H1 (cell line): ENCODE measurements around the gene DISC1. TPM values are rescaled to one million over a fixed set of nuclear protein-coding genes. Genes with fewer than 3 reads are reported as not detected.

Experiments used
- CTCF ChIA-PET: fragments of 300-600 bp; sonication (Branson Sonifier 250); formaldehyde crosslinking; loops from one replicate; lab custom pipeline; 2021; ENCODE audit not compliant: partially characterized antibody; lab: Charles Lee
- POLR2A ChIA-PET: fragments of 300-600 bp; sonication (Branson Sonifier 250); formaldehyde crosslinking; loops from one replicate; lab custom pipeline; 2021; ENCODE audit warnings: inconsistent platforms; ENCODE audit not compliant: partially characterized antibody; lab: Charles Lee
- DNase-seq, 2 experiments: peaks; one replicate each; pipeline versions ENCODE4 v3.0.0 to v3.0.0-alpha.2; 2010 to 2022; ENCODE audit warnings: low spot score in 2 of 2, low read depth in 1 of 2, mixed read lengths in 1 of 2
- FAIRE-seq: peaks from 2 replicates; lab custom pipeline; 2011; peaks lifted over from hg19 to GRCh38; lab: Jason Lieb, UNC
- H2AFZ ChIP-seq: 2 replicates; pipeline ENCODE4 v1.8.1; 2012; ENCODE audit warnings: low read length, inconsistent platforms
- H2AK5ac ChIP-seq: 2 replicates; pipeline ENCODE4 v1.6.1; 2013; ENCODE audit warnings: low read depth, low read length
- H2BK120ac ChIP-seq: replicated peaks from 2 replicates; pipeline ENCODE3; 2013; ENCODE audit warnings: low read depth, low read length, inconsistent platforms
- H2BK12ac ChIP-seq: 2 replicates; pipeline ENCODE4 v1.6.1; 2013; ENCODE audit warnings: low read depth, low read length
- H2BK15ac ChIP-seq: 2 replicates; pipeline ENCODE4 v1.6.1; 2013; ENCODE audit warnings: low read length
- H2BK20ac ChIP-seq: 2 replicates; pipeline ENCODE4 v1.6.1; 2013; ENCODE audit warnings: low read length
- H2BK5ac ChIP-seq: 2 replicates; pipeline ENCODE4 v1.6.1; 2013; ENCODE audit warnings: low read depth, low read length
- H3K14ac ChIP-seq: 2 replicates; pipeline ENCODE4 v1.6.1; 2013; ENCODE audit warnings: inconsistent platforms; ENCODE audit not compliant: insufficient read length
- H3K18ac ChIP-seq: 2 replicates; pipeline ENCODE4 v1.6.1; 2013; ENCODE audit warnings: low read length; ENCODE audit errors: extremely low read depth
- H3K23ac ChIP-seq: 2 replicates; pipeline ENCODE4 v1.6.1; 2013; ENCODE audit warnings: inconsistent platforms; ENCODE audit not compliant: insufficient read length
- H3K23me2 ChIP-seq: 2 replicates; pipeline ENCODE4 v1.6.1; 2013; ENCODE audit warnings: low read depth, low read length
- H3K27ac ChIP-seq: 2 replicates; pipeline ENCODE4 v1.6.1; 2011; ENCODE audit warnings: low read depth, low read length, inconsistent platforms
- H3K27me3 ChIP-seq, 4 experiments: replicated peaks in 1 of 4; 1 replicate in 1 of 4; 2 replicates in 3 of 4; pipeline versions ENCODE4 v1.6.1 to v1.8.1; 2011 to 2013; ENCODE audit warnings: low read length in 3 of 4, mild to moderate bottlenecking in 3 of 4, inconsistent platforms in 2 of 4, mixed read lengths in 2 of 4, moderate library complexity in 1 of 4; ENCODE audit not compliant: control insufficient read depth in 3 of 4, insufficient read depth in 3 of 4; ENCODE audit errors: extremely low read depth in 1 of 4
- H3K36me3 ChIP-seq, 4 experiments: 2 replicates each; pipeline versions ENCODE4 v1.6.1 to v1.8.1; 2011 to 2013; ENCODE audit warnings: mild to moderate bottlenecking in 4 of 4, low read length in 3 of 4, moderate library complexity in 2 of 4, control low read depth in 1 of 4, inconsistent platforms in 1 of 4; ENCODE audit not compliant: insufficient read depth in 4 of 4, control insufficient read depth in 2 of 4
- H3K4ac ChIP-seq: replicated peaks from 2 replicates; pipeline ENCODE3; 2013; ENCODE audit warnings: low read length, low read depth, mixed read lengths, inconsistent platforms; ENCODE audit not compliant: insufficient read length
- H3K4me1 ChIP-seq, 4 experiments: replicated peaks in 1 of 4; 1 replicate in 1 of 4; 2 replicates in 3 of 4; pipeline versions ENCODE4 v1.6.1 to v1.8.1; 2011 to 2013; ENCODE audit warnings: low read length in 3 of 4, inconsistent platforms in 2 of 4, mixed read lengths in 1 of 4; ENCODE audit not compliant: insufficient read depth in 4 of 4, control insufficient read depth in 3 of 4
- H3K4me2 ChIP-seq, 2 experiments: 2 replicates each; pipeline versions ENCODE4 v1.6.1 to v1.8.1; 2011 to 2013; ENCODE audit warnings: low read depth in 2 of 2, low read length in 2 of 2, control low read depth in 1 of 2, inconsistent platforms in 1 of 2, mild to moderate bottlenecking in 1 of 2; ENCODE audit not compliant: insufficient read depth in 1 of 2
- H3K4me3 ChIP-seq, 4 experiments: fragments of 200-600, 300-600 bp in 1 of 4; sonication (generic), shearing (Covaris generic), sonication (Bioruptor Twin) in 1 of 4; 2 replicates each; pipeline versions ENCODE4 v1.5.1 to v1.8.1; 2011 to 2016; ENCODE audit warnings: low read length in 4 of 4, low read depth in 3 of 4, control low read depth in 2 of 4, inconsistent platforms in 2 of 4, mild to moderate bottlenecking in 2 of 4, mixed read lengths in 1 of 4, moderate library complexity in 1 of 4; ENCODE audit not compliant: insufficient read depth in 2 of 4; ENCODE audit errors: extremely low read depth in 1 of 4
- H3K56ac ChIP-seq: replicated peaks from 2 replicates; pipeline ENCODE3; 2013; ENCODE audit warnings: low read depth, mild to moderate bottlenecking, mixed read lengths, low read length, inconsistent platforms; ENCODE audit not compliant: insufficient read length
- H3K79me1 ChIP-seq: 2 replicates; pipeline ENCODE4 v1.6.1; 2013; ENCODE audit warnings: low read depth, low read length, control low read depth
- H3K79me2 ChIP-seq, 2 experiments: 2 replicates each; pipeline versions ENCODE4 v1.6.1 to v1.8.1; 2012 to 2013; ENCODE audit warnings: low read length in 2 of 2, mild to moderate bottlenecking in 2 of 2, inconsistent platforms in 1 of 2; ENCODE audit not compliant: insufficient read depth in 2 of 2, control insufficient read depth in 1 of 2
- H3K9ac ChIP-seq, 4 experiments: replicated peaks in 1 of 4; 1 replicate in 1 of 4; 2 replicates in 3 of 4; pipeline versions ENCODE4 v1.6.1 to v1.8.1; 2011 to 2013; ENCODE audit warnings: low read depth in 3 of 4, low read length in 3 of 4, control low read depth in 2 of 4, mild to moderate bottlenecking in 2 of 4, moderate library complexity in 2 of 4, inconsistent platforms in 1 of 4; ENCODE audit errors: extremely low read depth in 1 of 4
- H3K9me3 ChIP-seq, 2 experiments: 2 replicates each; pipeline versions ENCODE4 v1.6.1 to v1.8.1; 2012 to 2013; ENCODE audit warnings: mild to moderate bottlenecking in 2 of 2, moderate library complexity in 2 of 2, control low read depth in 1 of 2, inconsistent platforms in 1 of 2, low read depth in 1 of 2, low read length in 1 of 2, mixed read lengths in 1 of 2; ENCODE audit not compliant: insufficient read depth in 2 of 2
- H4K20me1 ChIP-seq, 2 experiments: replicated peaks in 1 of 2; 2 replicates each; pipeline versions ENCODE3 to v1.8.1; 2011 to 2013; ENCODE audit warnings: inconsistent platforms in 2 of 2, low read length in 2 of 2, mild to moderate bottlenecking in 1 of 2; ENCODE audit not compliant: insufficient read depth in 2 of 2, control insufficient read depth in 1 of 2
- H4K5ac ChIP-seq: 2 replicates; pipeline ENCODE4 v1.6.1; 2013; ENCODE audit warnings: low read length, low read depth, mixed read lengths, inconsistent platforms; ENCODE audit not compliant: insufficient read length
- H4K8ac ChIP-seq: 2 replicates; pipeline ENCODE4 v1.8.0; 2013; ENCODE audit warnings: mild to moderate bottlenecking, moderate library complexity, low read length, inconsistent platforms; ENCODE audit not compliant: insufficient read depth; ENCODE audit errors: extremely low read depth
- H4K91ac ChIP-seq: replicated peaks from 2 replicates; pipeline ENCODE3; 2013; ENCODE audit warnings: low read length, mixed read lengths, inconsistent platforms; ENCODE audit not compliant: insufficient read length
- ATF3 ChIP-seq: IDR thresholded peaks from 2 replicates; pipeline ENCODE4 v1.6.1; 2011; ENCODE audit warnings: low read depth, mild to moderate bottlenecking, low read length; ENCODE audit not compliant: insufficient read depth
- BRCA1 ChIP-seq: IDR thresholded peaks from 2 replicates; pipeline ENCODE4 v1.6.1; 2012; ENCODE audit warnings: low read depth, low read length, improper control_type of control experiment
- EZH2 ChIP-seq: fragments of 200-600 bp; sonication (generic); IDR thresholded peaks from 2 replicates; pipeline ENCODE4 v1.7.1; 2012; ENCODE audit warnings: low read depth, mild to moderate bottlenecking, moderate library complexity, low read length, inconsistent platforms; ENCODE audit not compliant: severe bottlenecking
- GABPA ChIP-seq: IDR thresholded peaks from 2 replicates; pipeline ENCODE4 v1.6.1; 2011; ENCODE audit warnings: mild to moderate bottlenecking, low read length, moderate library complexity, borderline replicate concordance; ENCODE audit not compliant: insufficient read depth
- GTF2F1 ChIP-seq: IDR thresholded peaks from 2 replicates; pipeline ENCODE4 v1.6.1; 2012; ENCODE audit warnings: low read depth, low read length, improper control_type of control experiment, borderline replicate concordance
- KDM5A ChIP-seq: fragments of 200-600 bp; IDR thresholded peaks from 2 replicates; pipeline ENCODE4 v1.7.1; 2012; ENCODE audit warnings: mild to moderate bottlenecking, low read length, inconsistent platforms, mixed read lengths
- MAFK ChIP-seq: IDR thresholded peaks from 2 replicates; pipeline ENCODE4 v1.6.1; 2012; ENCODE audit warnings: low read depth, mild to moderate bottlenecking, improper control_type of control experiment, low read length
- POLR2AphosphoS5 ChIP-seq: IDR thresholded peaks from 2 replicates; pipeline ENCODE4 v1.6.1; 2011; ENCODE audit warnings: low read depth, low read length
- RNF2 ChIP-seq: fragments of 200-900, 300-1000 bp; sonication (generic); IDR thresholded peaks from 2 replicates; pipeline ENCODE4 v1.7.1; 2016; ENCODE audit warnings: borderline replicate concordance, low read depth, mild to moderate bottlenecking, antibody characterized with exemption, low read length; ENCODE audit not compliant: poor library complexity, severe bottlenecking; ENCODE audit errors: missing control alignments
- SIRT6 ChIP-seq: IDR thresholded peaks from one replicate; pipeline ENCODE4 v1.7.1; 2012; ENCODE audit warnings: low read length, inconsistent platforms
- SP2 ChIP-seq: IDR thresholded peaks from 2 replicates; pipeline ENCODE4 v1.6.1; 2012; ENCODE audit warnings: mild to moderate bottlenecking, low read length, inconsistent platforms
- SP4 ChIP-seq: IDR thresholded peaks from 2 replicates; pipeline ENCODE4 v1.6.1; 2012; ENCODE audit warnings: low read length, inconsistent platforms
- YY1 ChIP-seq: IDR thresholded peaks from 2 replicates; pipeline ENCODE4 v1.6.1; 2011; ENCODE audit warnings: low read depth, mild to moderate bottlenecking, low read length
- WGBS, 2 experiments: shearing (Covaris generic) in 1 of 2; methylation state at CpG; one replicate each; pipeline versions ENCODE4 v1.1.6 to v1.1.7; 2013 to 2015; ENCODE audit warnings: low lambda C conversion rate in 2 of 2, mixed read lengths in 2 of 2, inconsistent platforms in 1 of 2, low coverage in 1 of 2, missing lambda C conversion rate in 1 of 2; ENCODE audit not compliant: insufficient replicate concordance in 2 of 2, insufficient coverage in 1 of 2, insufficient read length in 1 of 2; ENCODE audit errors: extremely low coverage in 1 of 2, missing lambda C conversion rate in 1 of 2; 5-methylcytosine and 5-hydroxymethylcytosine counted together
- polyA plus RNA-seq, 7 experiments: library from polyadenylated mRNA; depleted of rRNA in 3 of 7; stranded (reverse) in 5 of 7; unstranded in 2 of 7; fragments of >200 nt in 5 of 7; fragments of 200-250 nt in 2 of 7; gene quantifications; 1 replicate in 5 of 7; 2 replicates in 1 of 7; 4 replicates in 1 of 7; pipeline versions ENCODE4 v1.2.1 to v1.2.3, GENCODE V29; 2011 to 2013; ENCODE audit warnings: missing spikeins in 2 of 7, mixed read lengths in 2 of 7
- total RNA-seq: library from RNA; stranded (reverse); fragmentation: NEBNext Ultra II Directional; extraction: Animal tissue kit (Norgen Biotek cat#: 25700); gene quantifications from 2 replicates; pipeline ENCODE4 v1.2.1, GENCODE V29; 2021

DISC1 gene
- total and polyA plus RNA-seq, 2 of the 8 experiments (the other 6 are each of a cell fraction or from before 2014, with no cell fraction given) = 1.1 to 3.5 TPM

GRCh38 chr1:231919239-231919885, 292.8 kb downstream of the DISC1 start:
- no peak overlapping the region for H3K9ac ChIP-seq
- no peak for DNase-seq
- H3K27me3 ChIP-seq = no peaks in the 10 kb centered on the region; a peak in 1 of 7 replicates
- no peaks in the 10 kb centered on the region for H3K79me2 ChIP-seq
- H2AK5ac ChIP-seq = no peak overlapping the region
- no peak for FAIRE-seq
- H3K23ac ChIP-seq = no peak overlapping the region
- no peaks in the 10 kb centered on the region for H3K79me1 ChIP-seq
- POLR2A ChIA-PET = no interaction called here
- no peak overlapping the region for H4K91ac ChIP-seq
- WGBS, 2 experiments = 89% methylated on average over 4 of the region's 4 CpGs; no CpG with 5 or more reads in 1 of the 2 experiments
- no peak overlapping the region for H2BK12ac ChIP-seq
- no peaks in the 10 kb centered on the region; a peak in 1 of 7 replicates for H3K4me1 ChIP-seq
- H3K23me2 ChIP-seq = no peaks in the 10 kb centered on the region
- no peak overlapping the region for H3K4me3 ChIP-seq
- no peak overlapping the region for H4K5ac ChIP-seq
- no peak overlapping the region for H3K14ac ChIP-seq
- H2BK15ac ChIP-seq = no peak overlapping the region
- no peak overlapping the region for H2BK120ac ChIP-seq
- H4K8ac ChIP-seq = no peak overlapping the region
- H2BK5ac ChIP-seq = no peak overlapping the region
- no peak overlapping the region for H3K18ac ChIP-seq
- H3K4me2 ChIP-seq = no peak overlapping the region
- no peak overlapping the region for H3K4ac ChIP-seq
- CTCF ChIA-PET = interaction anchor here (0.8 to 3.7 kb wide), 8 partner anchors 8 to 575 kb away, joined by 3 to 24 read pairs (median 3); no protein-coding TSS in a partner anchor
- H2BK20ac ChIP-seq = no peak overlapping the region
- no peak overlapping the region for H2AFZ ChIP-seq
- no peak overlapping the region for H3K27ac ChIP-seq
- no peaks in the 10 kb centered on the region for H3K9me3 ChIP-seq
- no peaks in the 10 kb centered on the region for H3K36me3 ChIP-seq
- H3K56ac ChIP-seq = no peak overlapping the region
- H4K20me1 ChIP-seq = no peaks in the 10 kb centered on the region
- TF ChIP-seq BRCA1 = no peak
- no peak for TF ChIP-seq GTF2F1
- no peak for TF ChIP-seq POLR2AphosphoS5
- TF ChIP-seq EZH2 = no peak
- TF ChIP-seq SP2 = no peak
- no peak for TF ChIP-seq ATF3
- TF ChIP-seq MAFK = no peak
- no peak for TF ChIP-seq GABPA
- TF ChIP-seq SP4 = no peak
- no peak for TF ChIP-seq YY1
- TF ChIP-seq RNF2 = no peak
- no peak for TF ChIP-seq SIRT6
- no peak for TF ChIP-seq KDM5A
